GM03348 (cell line): ENCODE results near the gene TPCN1.
A peak's percentile ranks its signal among the peaks of the same experiment; 100 is the strongest.

Experiments used
- DNase-seq: peaks from one replicate; pipeline ENCODE4 v3.0.0; 2012; ENCODE audit warnings: low spot score

The TPCN1 gene

DNA sequence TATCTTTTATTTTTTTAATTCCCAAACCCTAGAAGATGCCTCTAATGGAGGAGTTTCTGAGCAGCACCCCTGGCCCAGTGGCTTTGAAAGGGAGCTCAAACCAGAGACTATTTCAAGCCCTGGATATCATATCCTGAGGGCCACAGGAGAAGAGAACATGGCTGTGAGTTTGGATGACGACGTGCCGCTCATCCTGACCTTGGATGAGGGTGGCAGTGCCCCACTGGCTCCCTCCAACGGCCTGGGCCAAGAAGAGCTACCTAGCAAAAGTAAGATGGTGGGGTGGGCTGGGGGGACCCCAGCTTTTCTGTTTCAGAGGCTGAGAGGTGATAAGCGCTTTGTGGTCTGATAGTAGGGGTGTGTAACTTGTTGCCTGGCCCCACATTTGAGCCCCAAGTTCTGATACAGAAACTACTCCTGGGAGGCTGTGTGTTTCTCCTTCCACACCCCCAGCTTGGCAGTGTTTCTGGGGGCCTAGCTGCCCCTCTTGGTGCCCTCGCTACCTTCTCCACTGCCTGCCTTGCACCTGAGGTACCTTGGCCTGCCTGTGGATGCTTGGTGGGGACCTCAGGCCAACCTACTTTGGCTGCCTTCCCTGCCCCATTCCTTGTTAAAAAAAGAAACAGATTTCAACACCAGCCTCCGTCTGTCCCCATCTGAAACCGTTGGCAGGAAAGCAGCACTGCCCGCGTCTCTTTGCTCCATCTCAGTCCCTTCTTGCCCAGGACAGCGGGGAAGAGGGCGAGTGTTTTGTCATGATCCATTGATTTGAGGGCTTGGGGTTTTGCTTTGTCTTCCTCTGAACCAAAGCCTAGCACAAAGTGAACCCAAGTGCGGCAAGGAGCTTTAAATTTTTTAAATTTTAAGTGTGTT lies 5.7 kb downstream of the TPCN1 start:
- DNase-seq, result no peak

DNA sequence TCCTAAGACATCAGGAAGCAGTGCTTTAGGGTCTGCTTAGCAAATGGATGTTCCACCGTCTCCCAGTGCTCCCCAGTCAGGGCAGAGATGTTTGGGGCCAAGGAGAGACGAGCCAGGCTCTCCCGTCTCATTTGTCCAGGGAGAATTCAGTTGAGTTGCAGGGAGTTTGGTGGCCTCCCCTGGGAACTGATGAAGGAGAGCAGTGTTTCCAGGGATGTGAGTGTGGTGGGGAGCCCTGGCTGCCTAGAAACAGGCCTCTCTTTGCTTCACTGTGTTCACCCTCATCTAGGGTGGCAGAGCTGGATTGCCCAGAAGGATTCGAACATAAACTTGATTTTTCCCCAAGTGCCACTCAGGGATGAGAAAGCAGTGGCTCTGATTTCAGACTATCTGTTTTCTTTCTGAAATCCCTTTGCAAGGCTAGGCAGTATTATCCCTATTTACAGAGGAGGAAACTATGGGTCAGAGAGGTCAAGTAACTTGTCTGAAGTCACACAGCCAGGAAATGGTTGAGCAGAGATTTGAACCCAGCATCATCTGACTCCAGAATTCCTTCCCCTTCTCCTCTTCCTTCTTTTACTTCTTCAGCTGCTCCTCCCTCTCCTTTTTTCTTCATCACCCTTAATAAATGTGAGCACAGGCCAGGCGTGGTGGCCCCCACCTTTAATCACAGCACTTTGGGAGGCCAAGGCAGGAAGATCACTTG lies 6.6 kb downstream of the TPCN1 start:
- no peak for DNase-seq

DNA sequence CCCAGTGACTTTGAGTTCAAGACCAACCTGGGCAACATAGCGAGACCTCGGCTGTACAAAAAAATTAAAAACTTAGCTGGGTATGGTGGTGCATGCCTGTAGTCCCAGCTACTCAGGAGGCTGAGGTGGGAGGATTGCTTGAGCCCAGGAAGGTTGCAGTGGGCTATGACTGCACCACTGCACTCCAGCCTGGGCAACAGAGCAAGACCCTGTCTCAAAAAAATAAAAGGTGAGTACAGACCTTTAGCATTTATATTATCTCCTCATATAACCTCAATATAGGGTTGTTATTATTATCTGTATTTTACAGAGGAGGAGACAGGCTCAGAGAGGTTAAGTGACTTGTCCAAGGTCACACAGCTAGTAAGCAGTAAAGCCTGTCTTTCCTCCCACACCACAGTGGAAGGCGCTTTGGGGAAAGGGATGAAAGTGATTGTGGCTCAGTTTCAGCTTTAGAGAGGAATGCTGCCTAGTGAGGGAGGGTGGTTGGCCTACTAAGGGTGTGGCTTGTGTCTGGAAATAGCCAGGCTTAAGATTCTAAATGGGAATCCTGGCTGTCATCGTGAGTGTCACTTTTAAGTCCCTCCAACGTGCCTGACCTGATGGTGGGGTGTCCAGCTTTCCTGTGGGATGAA lies 7.2 kb downstream of the TPCN1 start:
- DNase-seq, result no peak

DNA sequence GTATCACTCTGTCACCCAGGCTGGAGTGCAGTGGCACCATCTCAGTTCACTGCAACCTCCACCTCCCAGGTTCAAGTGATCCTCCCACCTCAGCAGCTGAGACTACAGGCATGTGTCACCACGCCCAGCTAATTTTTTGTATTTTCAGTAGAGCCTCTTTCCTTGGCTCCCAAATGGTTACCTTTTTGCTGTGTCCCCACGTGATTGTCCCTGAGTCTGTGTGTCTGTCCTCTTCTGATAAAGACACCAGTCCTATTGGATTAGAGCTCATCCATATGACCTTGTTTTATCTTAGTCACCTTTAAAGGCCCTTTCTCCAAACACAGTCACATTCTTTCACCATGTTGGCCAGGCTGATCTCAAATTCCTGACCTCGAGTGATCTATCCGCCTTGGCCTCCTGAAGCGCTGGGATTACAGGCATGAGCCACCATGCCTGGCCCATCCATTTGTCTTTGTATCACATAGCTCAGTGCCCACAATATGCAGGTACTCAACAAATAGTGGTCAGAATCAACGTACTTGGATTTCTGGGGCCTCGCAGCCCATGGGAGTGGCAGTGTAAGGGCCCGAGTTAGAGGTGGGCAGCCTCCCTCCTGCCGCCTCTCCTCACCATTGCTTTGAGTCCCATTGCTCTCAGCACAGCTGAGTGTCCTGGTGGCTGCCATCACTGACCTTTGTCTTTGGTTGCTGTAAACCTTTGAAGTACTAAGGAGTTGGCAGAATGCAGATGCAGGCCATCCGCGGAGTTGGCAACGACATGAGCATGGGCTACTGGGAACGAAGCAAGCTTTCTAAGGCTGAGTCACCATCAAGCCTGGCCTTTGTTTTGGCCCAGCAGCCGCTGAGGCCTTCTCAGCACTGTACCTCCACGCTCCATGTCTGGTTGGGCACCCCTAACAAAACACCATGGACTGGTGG lies 9.3 kb downstream of the TPCN1 start:
- DNase-seq, result no peak

DNA sequence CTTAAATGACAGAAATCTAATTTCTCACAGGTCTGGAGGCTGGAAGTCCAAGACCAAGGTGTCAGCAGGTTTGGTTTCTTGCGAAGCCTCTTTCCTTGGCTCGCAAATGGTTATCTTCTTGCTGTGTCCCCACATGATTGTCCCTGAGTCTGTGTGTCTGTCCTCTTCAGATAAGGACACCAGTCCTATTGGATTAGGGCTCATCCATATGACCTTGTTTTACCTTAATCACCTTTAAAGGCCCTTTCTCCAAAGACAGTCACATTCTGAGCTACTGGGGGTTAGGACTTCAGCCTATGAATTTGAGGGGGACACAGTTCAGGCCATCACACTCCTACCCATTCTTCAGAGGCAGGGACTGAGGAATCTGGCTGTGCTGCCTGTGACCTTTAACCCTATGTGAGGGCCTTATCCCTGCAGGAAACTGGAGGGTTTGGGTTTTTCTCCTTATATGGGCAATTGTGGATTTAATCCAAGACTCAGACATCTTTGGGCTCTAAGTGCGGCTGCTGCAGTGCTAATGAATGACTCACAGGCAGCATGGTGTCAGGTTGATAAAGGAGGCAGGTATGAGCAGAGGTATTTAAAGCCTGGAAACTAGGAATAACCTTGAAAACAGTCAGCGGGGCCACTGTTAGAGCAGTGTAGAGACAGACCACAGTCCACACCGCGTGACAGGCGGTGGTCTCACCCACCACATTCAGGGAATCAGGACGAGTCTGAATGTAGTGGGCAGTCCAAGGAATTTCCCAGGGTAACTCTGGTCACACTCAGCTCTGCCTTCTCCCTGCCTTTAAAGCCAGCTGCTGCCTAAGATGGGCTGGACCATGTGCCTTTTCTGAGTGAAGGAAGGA lies 10.2 kb downstream of the TPCN1 start:
- DNase-seq, result peak; percentile 24

DNA sequence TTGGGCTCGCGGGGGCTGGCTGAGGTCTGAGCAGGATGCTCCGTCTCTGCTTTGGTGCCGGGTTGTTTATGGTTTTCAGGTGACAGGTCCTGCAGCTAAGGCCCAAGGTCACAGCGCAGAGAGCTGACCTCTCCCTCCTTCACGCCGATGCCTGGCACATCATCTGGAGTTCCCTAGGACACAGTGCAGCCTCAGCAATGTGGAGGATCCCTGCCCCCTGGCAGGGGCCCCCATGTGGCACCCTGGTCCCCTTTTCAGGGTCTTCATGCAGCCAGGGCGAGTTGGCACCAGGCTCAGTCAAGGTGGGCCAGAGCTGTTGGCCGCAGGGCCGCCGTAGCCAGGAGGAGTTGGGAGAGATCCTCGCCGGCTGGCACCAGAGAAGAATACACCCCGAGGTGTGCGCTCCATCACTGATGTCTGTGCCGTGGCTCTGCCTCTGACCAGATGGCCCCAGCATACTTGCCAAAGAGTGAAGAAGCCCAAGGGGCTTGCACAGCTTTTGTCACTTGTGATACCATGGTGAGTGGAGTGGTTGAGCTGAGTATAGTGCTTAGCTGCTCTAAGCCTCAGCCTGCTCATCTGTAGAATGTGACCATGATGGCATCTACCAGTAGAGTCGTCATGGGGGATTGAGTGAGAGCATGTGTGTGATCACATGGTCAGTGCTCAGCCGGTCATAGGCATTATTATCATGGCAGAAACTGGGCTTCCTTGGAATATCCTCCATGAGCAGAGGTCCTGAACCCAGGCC lies 11.0 kb downstream of the TPCN1 start:
- DNase-seq, result no peak

DNA sequence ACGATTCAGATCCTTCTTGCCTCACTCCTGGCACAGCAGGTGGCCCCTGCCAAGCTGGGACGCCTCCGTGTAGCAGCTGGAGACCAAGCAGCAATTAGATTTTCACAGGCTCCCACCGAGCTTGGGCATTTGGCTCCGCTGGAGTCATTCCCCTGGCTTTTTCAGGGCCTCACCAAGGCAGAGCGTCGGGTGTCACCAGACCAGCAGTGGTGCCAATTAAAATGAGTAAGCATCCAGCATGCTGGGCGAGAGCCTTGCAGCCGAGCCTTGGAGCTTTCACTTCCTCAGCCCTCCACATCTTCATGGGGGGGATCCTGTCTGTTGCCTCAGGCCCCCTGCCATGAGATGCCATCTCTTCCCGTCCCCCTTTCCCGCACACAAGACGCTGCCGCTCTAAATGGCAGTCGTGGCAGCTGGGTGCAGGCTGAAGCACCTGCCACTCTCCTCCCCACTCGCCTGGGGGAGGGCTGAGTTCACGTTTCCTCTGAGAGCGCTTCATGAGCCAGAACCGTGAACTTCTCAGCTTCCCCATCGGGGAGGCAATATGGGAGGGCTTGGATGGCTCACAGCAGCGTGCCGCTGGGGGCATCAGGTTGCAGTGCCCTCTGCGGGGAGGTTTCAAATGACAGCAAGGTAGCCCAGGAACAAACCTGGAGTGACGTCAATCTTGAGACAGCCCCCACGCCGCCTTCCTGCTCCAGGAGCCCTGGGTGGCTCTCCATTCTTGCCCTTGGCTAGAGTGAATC lies 11.7 kb downstream of the TPCN1 start:
- DNase-seq, result peak; percentile 61

GRCh38 chr12:113233967-113234366 lies 12.7 kb downstream of the TPCN1 start:
- DNase-seq, result no peak

DNA sequence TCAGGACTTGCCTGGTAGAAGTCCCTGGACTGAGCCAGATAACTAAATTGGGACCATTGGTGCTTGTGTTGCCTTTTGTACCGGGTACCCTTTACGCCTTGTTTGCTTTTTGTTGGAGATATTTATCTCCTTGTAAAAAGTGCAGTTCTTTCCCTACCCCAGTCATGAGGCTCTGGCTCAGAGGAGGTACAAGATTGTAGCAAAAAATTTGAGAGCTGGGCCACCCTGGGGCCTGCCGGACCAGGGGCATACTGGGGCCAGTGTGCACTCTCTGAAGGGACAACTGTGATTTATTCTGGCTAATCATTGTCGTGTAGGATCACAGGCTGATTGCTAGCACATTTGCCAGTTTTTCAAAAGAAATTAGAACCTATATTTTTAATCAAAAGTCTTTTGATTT lies 13.2 kb downstream of the TPCN1 start:
- no peak for DNase-seq

DNA sequence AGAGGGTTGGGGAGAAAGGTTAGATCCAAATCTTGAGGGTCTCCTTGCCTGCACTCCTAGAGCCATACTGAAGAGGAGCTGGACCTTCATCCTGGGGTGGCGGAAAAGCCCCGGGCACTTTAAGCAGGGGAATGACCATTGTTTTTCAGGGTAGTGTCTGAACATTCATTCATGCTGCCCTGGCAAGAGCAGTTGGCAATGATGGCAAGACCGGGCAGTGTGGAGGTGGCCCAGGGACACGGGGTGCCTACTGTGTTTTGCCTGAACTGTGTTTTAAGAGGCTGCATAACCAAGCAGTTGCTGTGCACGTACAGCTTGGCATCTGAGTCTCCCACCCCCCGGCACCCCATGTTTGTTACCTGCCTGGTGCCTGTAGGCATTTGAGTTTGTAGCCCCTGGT lies 14.7 kb downstream of the TPCN1 start:
- no peak for DNase-seq

GRCh38 chr12:113236539-113237399 lies 15.5 kb downstream of the TPCN1 start:
- no peak for DNase-seq

- no peak for DNase-seq
Measured at GRCh38 chr12:113237748-113238147, 16.5 kb downstream of the TPCN1 start.

GRCh38 chr12:113238309-113238708 lies 17.0 kb downstream of the TPCN1 start:
- DNase-seq, result no peak

DNA sequence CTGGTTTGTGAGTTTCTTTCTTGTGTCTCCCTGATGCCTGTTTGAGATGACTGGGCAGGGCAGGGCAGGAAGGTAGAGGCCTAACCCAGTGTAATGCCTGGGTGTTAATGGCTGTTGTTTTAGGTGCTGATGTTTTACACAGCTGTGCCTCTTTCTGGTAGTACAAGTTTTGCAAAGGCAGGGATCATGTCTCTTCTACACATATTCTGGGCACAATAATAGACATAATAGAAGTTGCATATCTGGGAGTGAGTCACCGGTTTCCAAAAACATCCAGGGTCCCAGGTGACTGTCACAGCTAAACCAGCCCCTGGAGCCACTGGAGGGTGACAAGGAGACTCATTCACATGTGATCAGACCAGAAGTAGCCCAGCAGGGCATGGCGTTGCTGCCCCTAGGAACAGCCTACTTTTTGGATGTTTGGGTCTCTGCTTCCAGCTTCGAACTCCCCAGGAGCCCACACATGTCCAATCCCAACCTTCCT lies 18.1 kb downstream of the TPCN1 start:
- no peak for DNase-seq

DNA sequence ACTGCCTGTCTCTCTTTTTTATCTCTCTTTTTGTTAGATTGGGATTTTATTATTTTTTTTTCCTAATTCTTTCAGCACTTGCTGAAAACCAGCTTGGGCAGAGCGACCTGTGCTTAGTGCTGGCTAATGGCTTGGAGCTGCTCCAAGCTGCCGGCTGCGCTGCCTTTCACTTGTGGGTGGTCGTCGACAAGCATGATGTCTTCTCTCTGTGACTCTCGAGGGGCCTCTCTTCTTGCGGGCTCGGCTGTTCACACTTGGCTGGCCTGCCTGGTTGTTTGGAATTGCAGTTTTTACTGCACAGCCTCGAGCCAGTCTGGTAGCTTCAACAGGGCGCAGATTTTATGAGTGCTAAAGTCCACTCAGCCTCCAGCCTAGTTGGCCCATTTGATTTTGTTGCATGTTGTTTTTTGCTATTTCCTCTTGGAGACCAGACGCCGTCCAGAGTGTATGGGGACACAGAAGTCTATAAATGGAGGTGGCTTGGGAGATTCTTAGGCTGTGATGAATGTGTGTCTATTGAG lies 18.6 kb downstream of the TPCN1 start:
- DNase-seq, result no peak

- DNase-seq, result no peak
Measured at GRCh38 chr12:113240395-113240794, 19.1 kb downstream of the TPCN1 start.

GRCh38 chr12:113241191-113242025 lies 20.1 kb downstream of the TPCN1 start:
- peak; percentile 85 for DNase-seq
